Panc1 (cell line): ENCODE data around the gene LIN28A.

Experiments
- POLR2AphosphoS5 ChIP-seq: IDR thresholded peaks from 2 replicates; pipeline ENCODE4 v1.6.1; 2012; ENCODE audit warnings: mild to moderate bottlenecking, low read depth, low read length, moderate library complexity
- SIN3A ChIP-seq: IDR thresholded peaks from 2 replicates; pipeline ENCODE4 v1.6.1; 2012; ENCODE audit warnings: low read depth, mild to moderate bottlenecking, low read length, moderate library complexity, borderline replicate concordance; ENCODE audit not compliant: insufficient read depth
- TCF7L2 ChIP-seq: IDR thresholded peaks from 2 replicates; pipeline ENCODE4 v1.6.1; 2011; ENCODE audit warnings: mild to moderate bottlenecking, low read depth, low read length, inconsistent platforms
- TF ChIP-seq, protein P1 (sequence below): fragments of 450-650 bp; IDR thresholded peaks from 2 replicates; pipeline ENCODE4 v1.5.1; 2017; ENCODE audit warnings: mild to moderate bottlenecking
- TF ChIP-seq, protein P2 (sequence below), 2 experiments: IDR thresholded peaks; 2 replicates each; pipeline ENCODE4 v1.6.1; 2011 to 2012; ENCODE audit warnings: low read depth in 2 of 2, control low read depth in 1 of 2, low read length in 1 of 2, mild to moderate bottlenecking in 1 of 2, moderate library complexity in 1 of 2; ENCODE audit not compliant: insufficient read depth in 1 of 2

DNA sequence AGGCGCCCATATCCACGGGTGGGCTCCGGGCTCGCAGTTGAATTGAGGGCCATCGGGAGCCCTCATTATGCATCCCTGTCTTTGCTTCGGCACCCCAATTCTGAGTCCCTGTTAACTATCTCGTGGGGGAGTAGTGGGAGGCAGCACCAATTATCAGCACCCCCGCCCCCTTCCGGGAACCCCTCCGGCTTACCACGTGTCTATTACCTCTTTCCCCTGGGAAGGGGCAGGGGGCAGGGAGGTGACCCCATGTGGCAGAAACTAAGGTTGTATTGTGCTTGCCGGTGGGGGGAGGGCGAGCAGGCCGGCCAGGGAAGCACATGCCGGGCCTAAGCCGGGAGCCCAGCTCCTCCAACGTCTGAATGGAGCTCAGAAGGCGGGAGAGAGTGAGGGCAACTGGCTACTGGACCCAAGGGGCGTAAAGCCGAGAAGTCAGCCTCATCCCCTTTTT lies 1.0 kb downstream of the LIN28A start:
- TF ChIP-seq, protein P1, sequence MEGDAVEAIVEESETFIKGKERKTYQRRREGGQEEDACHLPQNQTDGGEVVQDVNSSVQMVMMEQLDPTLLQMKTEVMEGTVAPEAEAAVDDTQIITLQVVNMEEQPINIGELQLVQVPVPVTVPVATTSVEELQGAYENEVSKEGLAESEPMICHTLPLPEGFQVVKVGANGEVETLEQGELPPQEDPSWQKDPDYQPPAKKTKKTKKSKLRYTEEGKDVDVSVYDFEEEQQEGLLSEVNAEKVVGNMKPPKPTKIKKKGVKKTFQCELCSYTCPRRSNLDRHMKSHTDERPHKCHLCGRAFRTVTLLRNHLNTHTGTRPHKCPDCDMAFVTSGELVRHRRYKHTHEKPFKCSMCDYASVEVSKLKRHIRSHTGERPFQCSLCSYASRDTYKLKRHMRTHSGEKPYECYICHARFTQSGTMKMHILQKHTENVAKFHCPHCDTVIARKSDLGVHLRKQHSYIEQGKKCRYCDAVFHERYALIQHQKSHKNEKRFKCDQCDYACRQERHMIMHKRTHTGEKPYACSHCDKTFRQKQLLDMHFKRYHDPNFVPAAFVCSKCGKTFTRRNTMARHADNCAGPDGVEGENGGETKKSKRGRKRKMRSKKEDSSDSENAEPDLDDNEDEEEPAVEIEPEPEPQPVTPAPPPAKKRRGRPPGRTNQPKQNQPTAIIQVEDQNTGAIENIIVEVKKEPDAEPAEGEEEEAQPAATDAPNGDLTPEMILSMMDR: no peak
- TF ChIP-seq TCF7L2 (no peak), POLR2AphosphoS5 (no peak), SIN3A (no peak)
- TF ChIP-seq, protein P2, sequence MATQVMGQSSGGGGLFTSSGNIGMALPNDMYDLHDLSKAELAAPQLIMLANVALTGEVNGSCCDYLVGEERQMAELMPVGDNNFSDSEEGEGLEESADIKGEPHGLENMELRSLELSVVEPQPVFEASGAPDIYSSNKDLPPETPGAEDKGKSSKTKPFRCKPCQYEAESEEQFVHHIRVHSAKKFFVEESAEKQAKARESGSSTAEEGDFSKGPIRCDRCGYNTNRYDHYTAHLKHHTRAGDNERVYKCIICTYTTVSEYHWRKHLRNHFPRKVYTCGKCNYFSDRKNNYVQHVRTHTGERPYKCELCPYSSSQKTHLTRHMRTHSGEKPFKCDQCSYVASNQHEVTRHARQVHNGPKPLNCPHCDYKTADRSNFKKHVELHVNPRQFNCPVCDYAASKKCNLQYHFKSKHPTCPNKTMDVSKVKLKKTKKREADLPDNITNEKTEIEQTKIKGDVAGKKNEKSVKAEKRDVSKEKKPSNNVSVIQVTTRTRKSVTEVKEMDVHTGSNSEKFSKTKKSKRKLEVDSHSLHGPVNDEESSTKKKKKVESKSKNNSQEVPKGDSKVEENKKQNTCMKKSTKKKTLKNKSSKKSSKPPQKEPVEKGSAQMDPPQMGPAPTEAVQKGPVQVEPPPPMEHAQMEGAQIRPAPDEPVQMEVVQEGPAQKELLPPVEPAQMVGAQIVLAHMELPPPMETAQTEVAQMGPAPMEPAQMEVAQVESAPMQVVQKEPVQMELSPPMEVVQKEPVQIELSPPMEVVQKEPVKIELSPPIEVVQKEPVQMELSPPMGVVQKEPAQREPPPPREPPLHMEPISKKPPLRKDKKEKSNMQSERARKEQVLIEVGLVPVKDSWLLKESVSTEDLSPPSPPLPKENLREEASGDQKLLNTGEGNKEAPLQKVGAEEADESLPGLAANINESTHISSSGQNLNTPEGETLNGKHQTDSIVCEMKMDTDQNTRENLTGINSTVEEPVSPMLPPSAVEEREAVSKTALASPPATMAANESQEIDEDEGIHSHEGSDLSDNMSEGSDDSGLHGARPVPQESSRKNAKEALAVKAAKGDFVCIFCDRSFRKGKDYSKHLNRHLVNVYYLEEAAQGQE (IDR thresholded peaks at IDR 0.05; ENCODE audit: insufficient read depth in 1 of 2, low read depth in 2 of 2, low read length in 1 of 2): no peak
